K562 (cell line): ENCODE measurements around the gene COQ8A.

ENCODE experiments used
- CCAR2 ChIP-seq: fragments of 200-400 bp; formaldehyde crosslinking; IDR thresholded peaks from 2 replicates; pipeline ENCODE4 v1.6.1; 2017; ENCODE audit warnings: mild to moderate bottlenecking, low read depth, low read length
- EZH2 ChIP-seq: IDR thresholded peaks from 2 replicates; pipeline ENCODE4 v1.6.1; 2012; ENCODE audit warnings: low read depth, mild to moderate bottlenecking, inconsistent platforms, low read length, borderline replicate concordance
- GABPA ChIP-seq: fragments of 200-800 bp; sonication (Bioruptor generic); conservative IDR thresholded peaks from 2 replicates; pipeline ENCODE4 v1.6.1; 2016; ENCODE audit warnings: low read depth, missing genetic modification characterization, missing compliant biosample characterization
- HDAC6 ChIP-seq: IDR thresholded peaks from 2 replicates; pipeline ENCODE4 v1.6.1; 2012; ENCODE audit warnings: low read depth, mild to moderate bottlenecking, control low read depth, inconsistent platforms, low read length, moderate library complexity
- NR1H2 ChIP-seq: sonication (generic); formaldehyde crosslinking; IDR thresholded peaks from 2 replicates; pipeline ENCODE4 v1.4.0; 2020; ENCODE audit warnings: mild to moderate bottlenecking, missing genetic modification reagents
- POLR2A ChIP-seq: fragments of 450-650 bp; conservative IDR thresholded peaks from 2 replicates; pipeline ENCODE4 v1.6.1; 2016
- POLR3A ChIP-seq: IDR thresholded peaks from 2 replicates; pipeline ENCODE4 v1.6.1; 2011; ENCODE audit warnings: borderline replicate concordance, mild to moderate bottlenecking, moderate library complexity; ENCODE audit not compliant: insufficient read length, insufficient read depth; ENCODE audit errors: extremely low read depth
- SMAD2 ChIP-seq: fragments of 150-350 bp; IDR thresholded peaks from 2 replicates; pipeline ENCODE4 v1.6.1; 2014; ENCODE audit warnings: low read depth, mild to moderate bottlenecking, low read length
- SRSF9 ChIP-seq: fragments of 200-400 bp; formaldehyde crosslinking; IDR thresholded peaks from 2 replicates; pipeline ENCODE4 v1.6.1; 2017; ENCODE audit warnings: low read depth, low read length, borderline replicate concordance
- ZBTB1 ChIP-seq: sonication (generic); formaldehyde crosslinking; IDR thresholded peaks from 2 replicates; pipeline ENCODE4 v1.8.1; 2023; ENCODE audit warnings: missing genetic modification reagents, low read depth, mild to moderate bottlenecking, borderline replicate concordance
- ZNF274 ChIP-seq: IDR thresholded peaks from 2 replicates; pipeline ENCODE4 v1.6.1; 2011; ENCODE audit warnings: low read depth, mild to moderate bottlenecking, low read length, moderate library complexity, borderline replicate concordance
- ZNF584 ChIP-seq: fragments of 200-800 bp; sonication (Bioruptor generic); IDR thresholded peaks from 2 replicates; pipeline ENCODE4 v1.6.1; 2016; ENCODE audit warnings: low read depth, mild to moderate bottlenecking, missing genetic modification characterization, missing compliant biosample characterization
- TF ChIP-seq, protein P1 (sequence below), 3 experiments: IDR thresholded peaks in 2 of 3; conservative IDR thresholded peaks in 1 of 3; 2 replicates each; pipeline ENCODE4 v1.5.1; 2011 to 2012; ENCODE audit warnings: low read length in 3 of 3, mild to moderate bottlenecking in 3 of 3, control low read depth in 2 of 3, improper control_type of control experiment in 1 of 3, inconsistent platforms in 1 of 3, low read depth in 1 of 3, mixed read lengths in 1 of 3, moderate library complexity in 1 of 3; ENCODE audit not compliant: insufficient read depth in 2 of 3
- TF ChIP-seq, protein P2 (sequence below): IDR thresholded peaks from 2 replicates; pipeline ENCODE4 v1.6.1; 2016; ENCODE audit warnings: missing genetic modification characterization, missing compliant biosample characterization

GRCh38 chr1:226920446-226920894, 19.6 kb upstream of the COQ8A start:
- TF ChIP-seq ZNF274 (no peak), NR1H2 (no peak), POLR2A (no peak), GABPA (tag) (no peak), SMAD2 (no peak), POLR3A (no peak), HDAC6 (no peak), SRSF9 (no peak), CCAR2 (no peak), ZNF584 (no peak), EZH2 (no peak), ZBTB1 (CRISPR knock-in tag) (no peak)
- TF ChIP-seq, protein P1, sequence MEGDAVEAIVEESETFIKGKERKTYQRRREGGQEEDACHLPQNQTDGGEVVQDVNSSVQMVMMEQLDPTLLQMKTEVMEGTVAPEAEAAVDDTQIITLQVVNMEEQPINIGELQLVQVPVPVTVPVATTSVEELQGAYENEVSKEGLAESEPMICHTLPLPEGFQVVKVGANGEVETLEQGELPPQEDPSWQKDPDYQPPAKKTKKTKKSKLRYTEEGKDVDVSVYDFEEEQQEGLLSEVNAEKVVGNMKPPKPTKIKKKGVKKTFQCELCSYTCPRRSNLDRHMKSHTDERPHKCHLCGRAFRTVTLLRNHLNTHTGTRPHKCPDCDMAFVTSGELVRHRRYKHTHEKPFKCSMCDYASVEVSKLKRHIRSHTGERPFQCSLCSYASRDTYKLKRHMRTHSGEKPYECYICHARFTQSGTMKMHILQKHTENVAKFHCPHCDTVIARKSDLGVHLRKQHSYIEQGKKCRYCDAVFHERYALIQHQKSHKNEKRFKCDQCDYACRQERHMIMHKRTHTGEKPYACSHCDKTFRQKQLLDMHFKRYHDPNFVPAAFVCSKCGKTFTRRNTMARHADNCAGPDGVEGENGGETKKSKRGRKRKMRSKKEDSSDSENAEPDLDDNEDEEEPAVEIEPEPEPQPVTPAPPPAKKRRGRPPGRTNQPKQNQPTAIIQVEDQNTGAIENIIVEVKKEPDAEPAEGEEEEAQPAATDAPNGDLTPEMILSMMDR (IDR thresholded peaks at IDR 0.05 in 2 of 3, conservative IDR thresholded peaks at IDR 0.05 in 1 of 3; ENCODE audit: insufficient read depth in 2 of 3, low read depth in 1 of 3, low read length in 3 of 3): no peak
- TF ChIP-seq, protein P2, sequence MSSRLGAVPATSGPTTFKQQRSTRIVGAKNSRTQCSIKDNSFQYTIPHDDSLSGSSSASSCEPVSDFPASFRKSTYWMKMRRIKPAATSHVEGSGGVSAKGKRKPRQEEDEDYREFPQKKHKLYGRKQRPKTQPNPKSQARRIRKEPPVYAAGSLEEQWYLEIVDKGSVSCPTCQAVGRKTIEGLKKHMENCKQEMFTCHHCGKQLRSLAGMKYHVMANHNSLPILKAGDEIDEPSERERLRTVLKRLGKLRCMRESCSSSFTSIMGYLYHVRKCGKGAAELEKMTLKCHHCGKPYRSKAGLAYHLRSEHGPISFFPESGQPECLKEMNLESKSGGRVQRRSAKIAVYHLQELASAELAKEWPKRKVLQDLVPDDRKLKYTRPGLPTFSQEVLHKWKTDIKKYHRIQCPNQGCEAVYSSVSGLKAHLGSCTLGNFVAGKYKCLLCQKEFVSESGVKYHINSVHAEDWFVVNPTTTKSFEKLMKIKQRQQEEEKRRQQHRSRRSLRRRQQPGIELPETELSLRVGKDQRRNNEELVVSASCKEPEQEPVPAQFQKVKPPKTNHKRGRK (tag): no peak
